ENCODE results near the gene TMEM238L. TPM values are rescaled to one million over a fixed set of nuclear protein-coding genes. Genes with fewer than 3 reads are reported as not detected.

TMEM238L gene
- total and polyA plus RNA-seq, 2 donors (not counting 3 experiments of a cell fraction or from before 2014, with no cell fraction given): not detected

DNA sequence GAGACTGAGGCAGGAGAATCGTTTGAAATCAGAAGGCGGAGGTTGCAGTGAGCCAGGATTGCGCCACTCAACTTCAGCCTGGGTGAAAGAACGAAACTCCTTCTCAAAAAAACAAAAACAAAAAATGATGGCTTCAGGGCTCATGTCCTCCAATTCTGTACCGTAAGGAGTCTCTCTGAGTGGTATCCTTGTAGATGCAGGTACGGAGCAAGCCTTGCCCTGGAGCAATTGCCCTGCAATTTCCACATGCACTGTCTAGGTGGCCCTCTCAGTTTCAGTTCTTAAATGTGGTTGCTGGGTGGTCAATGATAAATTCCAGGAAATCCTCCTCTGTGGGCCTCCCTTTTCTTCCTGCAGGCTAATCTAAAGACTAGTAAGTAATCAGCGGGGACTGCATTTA, 10.6 kb downstream of the TMEM238L start:
- TF ChIP-seq POLR2AphosphoS5 (IDR thresholded peaks at IDR 0.05; ENCODE audit: insufficient read depth, low read depth, low read length) (no peak), GATA2 (IDR thresholded peaks at IDR 0.05; ENCODE audit: insufficient read depth, insufficient read length, low read depth, low read length) (no peak)
- Histone ChIP-seq H3K4me2 (ENCODE audit: insufficient read depth, low read length) (no peak overlapping the region), H3K36me3 (ENCODE audit: control insufficient read depth in 2 of 2, extremely low read depth in 1 of 2, insufficient read depth in 2 of 2, low read length in 2 of 2) (no peaks in the 10 kb centered on the region), H3K79me2 (ENCODE audit: control insufficient read depth, insufficient read depth, low read length) (no peaks in the 10 kb centered on the region), H3K4me1 (ENCODE audit: control insufficient read depth, extremely low read depth, insufficient read depth, low read length) (no peaks in the 10 kb centered on the region), H3K27me3 (ENCODE audit: control insufficient read depth in 2 of 2, insufficient read depth in 2 of 2, low read length in 2 of 2) (no peaks in the 10 kb centered on the region), H2AFZ (ENCODE audit: low read depth, low read length) (no peak overlapping the region), H3K4me3 (replicated peaks in 1 of 3; ENCODE audit: insufficient read depth in 1 of 3, low read depth in 1 of 3, low read length in 3 of 3) (no peak overlapping the region), H3K9me3 (replicated peaks; ENCODE audit: control insufficient read depth, insufficient read depth, low read length) (no peaks in the 10 kb centered on the region), H3K9ac (replicated peaks; ENCODE audit: extremely low read depth, insufficient read depth, low read length) (no peak overlapping the region), H3K27ac (ENCODE audit: insufficient read depth, low read depth, low read length) (no peak overlapping the region), H4K20me1 (replicated peaks; ENCODE audit: control insufficient read depth, extremely low read depth, insufficient read depth, low read length) (no peaks in the 10 kb centered on the region), H3K9me1 (replicated peaks; ENCODE audit: control insufficient read depth, extremely low read depth, insufficient read depth, low read length) (no peaks in the 10 kb centered on the region)
- no peak for FAIRE-seq
- ChIA-PET CTCF (no interaction called here), POLR2A (no interaction called here)
- dilution Hi-C loops (cut with MboI; ENCODE audit: extremely low pct_ligation_motif_present, low sequenced_read_pairs): no loop called here
- DNase-seq (ENCODE audit: low read depth, low spot score): no peak
- intact Hi-C loops (cut with micrococcal nuclease): no loop called here
- BruUV-seq (replicated peaks): no TSS peak

DNA sequence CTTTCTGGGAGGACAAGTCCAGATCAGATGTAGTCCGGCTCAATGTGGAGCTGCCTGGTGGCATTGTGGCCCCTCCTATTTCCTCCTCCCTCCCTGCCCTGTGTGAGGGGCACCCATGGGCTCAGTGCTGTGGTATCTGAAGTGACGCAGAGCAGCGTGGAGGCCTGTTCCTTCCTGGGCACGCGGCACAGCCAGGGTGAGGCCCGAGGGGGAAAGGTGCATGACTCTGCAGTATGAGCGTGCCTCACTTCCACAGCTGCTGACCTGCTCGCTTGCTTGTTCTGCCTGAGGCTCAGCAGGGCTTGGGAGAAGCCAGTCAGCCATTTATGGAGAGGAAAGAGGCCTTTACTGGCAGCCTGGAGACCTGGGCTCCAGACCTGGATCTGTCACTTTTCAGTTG, 11.7 kb downstream of the TMEM238L start:
- Histone ChIP-seq H3K36me3 (ENCODE audit: control insufficient read depth in 2 of 2, extremely low read depth in 1 of 2, insufficient read depth in 2 of 2, low read length in 2 of 2) (no peaks in the 10 kb centered on the region), H2AFZ (ENCODE audit: low read depth, low read length) (no peak overlapping the region), H3K9ac (replicated peaks; ENCODE audit: extremely low read depth, insufficient read depth, low read length) (no peak overlapping the region), H3K9me3 (replicated peaks; ENCODE audit: control insufficient read depth, insufficient read depth, low read length) (no peaks in the 10 kb centered on the region), H3K27me3 (ENCODE audit: control insufficient read depth in 2 of 2, insufficient read depth in 2 of 2, low read length in 2 of 2) (no peaks in the 10 kb centered on the region), H3K4me2 (ENCODE audit: insufficient read depth, low read length) (no peak overlapping the region), H4K20me1 (replicated peaks; ENCODE audit: control insufficient read depth, extremely low read depth, insufficient read depth, low read length) (no peaks in the 10 kb centered on the region), H3K9me1 (replicated peaks; ENCODE audit: control insufficient read depth, extremely low read depth, insufficient read depth, low read length) (no peaks in the 10 kb centered on the region), H3K4me3 (replicated peaks in 1 of 3; ENCODE audit: insufficient read depth in 1 of 3, low read depth in 1 of 3, low read length in 3 of 3) (no peak overlapping the region), H3K79me2 (ENCODE audit: control insufficient read depth, insufficient read depth, low read length) (no peaks in the 10 kb centered on the region), H3K4me1 (ENCODE audit: control insufficient read depth, extremely low read depth, insufficient read depth, low read length) (no peaks in the 10 kb centered on the region), H3K27ac (ENCODE audit: insufficient read depth, low read depth, low read length) (no peak overlapping the region)
- TF ChIP-seq MYC (IDR thresholded peaks at IDR 0.05; ENCODE audit: low read depth, low read length): no peak
- TF ChIP-seq JUN (IDR thresholded peaks at IDR 0.05; ENCODE audit: borderline replicate concordance, insufficient read depth, insufficient read length, low read depth): no peak
- no peak for TF ChIP-seq FOS (IDR thresholded peaks at IDR 0.05; ENCODE audit: borderline replicate concordance, insufficient read depth, low read length)
- TF ChIP-seq, protein P1, sequence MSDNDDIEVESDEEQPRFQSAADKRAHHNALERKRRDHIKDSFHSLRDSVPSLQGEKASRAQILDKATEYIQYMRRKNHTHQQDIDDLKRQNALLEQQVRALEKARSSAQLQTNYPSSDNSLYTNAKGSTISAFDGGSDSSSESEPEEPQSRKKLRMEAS (IDR thresholded peaks at IDR 0.05; ENCODE audit: insufficient read depth, insufficient read length): no peak
- TF ChIP-seq EZH2 (IDR thresholded peaks at IDR 0.05; ENCODE audit: borderline replicate concordance, low read depth, low read length, severe bottlenecking): no peak
- TF ChIP-seq GATA2 (IDR thresholded peaks at IDR 0.05; ENCODE audit: insufficient read depth, insufficient read length, low read depth, low read length): no peak
- no peak for TF ChIP-seq POLR2AphosphoS5 (IDR thresholded peaks at IDR 0.05; ENCODE audit: insufficient read depth, low read depth, low read length)
- no peak for TF ChIP-seq POLR2A (IDR thresholded peaks at IDR 0.05; ENCODE audit: low read depth, low read length)
- TF ChIP-seq, protein P2, sequence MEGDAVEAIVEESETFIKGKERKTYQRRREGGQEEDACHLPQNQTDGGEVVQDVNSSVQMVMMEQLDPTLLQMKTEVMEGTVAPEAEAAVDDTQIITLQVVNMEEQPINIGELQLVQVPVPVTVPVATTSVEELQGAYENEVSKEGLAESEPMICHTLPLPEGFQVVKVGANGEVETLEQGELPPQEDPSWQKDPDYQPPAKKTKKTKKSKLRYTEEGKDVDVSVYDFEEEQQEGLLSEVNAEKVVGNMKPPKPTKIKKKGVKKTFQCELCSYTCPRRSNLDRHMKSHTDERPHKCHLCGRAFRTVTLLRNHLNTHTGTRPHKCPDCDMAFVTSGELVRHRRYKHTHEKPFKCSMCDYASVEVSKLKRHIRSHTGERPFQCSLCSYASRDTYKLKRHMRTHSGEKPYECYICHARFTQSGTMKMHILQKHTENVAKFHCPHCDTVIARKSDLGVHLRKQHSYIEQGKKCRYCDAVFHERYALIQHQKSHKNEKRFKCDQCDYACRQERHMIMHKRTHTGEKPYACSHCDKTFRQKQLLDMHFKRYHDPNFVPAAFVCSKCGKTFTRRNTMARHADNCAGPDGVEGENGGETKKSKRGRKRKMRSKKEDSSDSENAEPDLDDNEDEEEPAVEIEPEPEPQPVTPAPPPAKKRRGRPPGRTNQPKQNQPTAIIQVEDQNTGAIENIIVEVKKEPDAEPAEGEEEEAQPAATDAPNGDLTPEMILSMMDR (IDR thresholded peaks at IDR 0.05; ENCODE audit: extremely low read depth in 1 of 2, insufficient read depth in 1 of 2, low read depth in 1 of 2, low read length in 2 of 2): no peak
- no peak for FAIRE-seq
- intact Hi-C loops (cut with micrococcal nuclease): no loop called here
- ChIA-PET CTCF (no interaction called here), POLR2A (no interaction called here)
- DNase-seq (ENCODE audit: low read depth, low spot score): no peak
- no TSS peak for BruUV-seq (replicated peaks)
- dilution Hi-C loops (cut with MboI; ENCODE audit: extremely low pct_ligation_motif_present, low sequenced_read_pairs): no loop called here

Measured in endothelial cell of umbilical vein (primary cell).